Measurements from ENCODE around the gene CMTM1. TPM values are rescaled to one million over a fixed set of nuclear protein-coding genes. Genes with fewer than 3 reads are reported as not detected.

CMTM1 gene
- total and polyA plus RNA-seq, 2 donors (not counting 3 experiments of a cell fraction or from before 2014, with no cell fraction given): 3.0 to 12.3 TPM

GRCh38 chr16:66521951-66522771 is 44.1 kb upstream of the CMTM1 start:
- intact Hi-C loops (cut with micrococcal nuclease): no loop called here
- H3K4me1 ChIP-seq (ENCODE audit: control insufficient read depth, extremely low read depth, insufficient read depth, low read length): peaks cover 72% of the 10 kb centered on the region
- dilution Hi-C loops (cut with MboI; ENCODE audit: extremely low pct_ligation_motif_present, low sequenced_read_pairs): no loop called here
- peak overlapping the region; percentile 7 for H2AFZ ChIP-seq (ENCODE audit: low read depth, low read length)
- ChIA-PET CTCF (interaction anchor here (0.6 to 2.3 kb wide), 12 partner anchors 9 to 115 kb away, joined by 3 to 10 read pairs (median 6); partner anchors contain the start of genes CKLF and CMTM3), POLR2A (no interaction called here)
- H3K27me3 ChIP-seq (ENCODE audit: control insufficient read depth in 2 of 2, insufficient read depth in 2 of 2, low read length in 2 of 2): no peaks in the 10 kb centered on the region
- H3K9me3 ChIP-seq (replicated peaks; ENCODE audit: control insufficient read depth, insufficient read depth, low read length): no peaks in the 10 kb centered on the region
- DNase-seq (ENCODE audit: low read depth, low spot score) (peak; percentile 81), FAIRE-seq (peak; percentile 83)
- H3K36me3 ChIP-seq (ENCODE audit: control insufficient read depth in 2 of 2, extremely low read depth in 1 of 2, insufficient read depth in 2 of 2, low read length in 2 of 2): no peaks in the 10 kb centered on the region
- no peaks in the 10 kb centered on the region for H3K9me1 ChIP-seq (replicated peaks; ENCODE audit: control insufficient read depth, extremely low read depth, insufficient read depth, low read length)
- no peak overlapping the region for H3K4me3 ChIP-seq (replicated peaks in 1 of 3; ENCODE audit: insufficient read depth in 1 of 3, low read depth in 1 of 3, low read length in 3 of 3)
- TF ChIP-seq GATA2 (IDR thresholded peaks at IDR 0.05; ENCODE audit: insufficient read depth, insufficient read length, low read depth, low read length) (no peak), EZH2 (IDR thresholded peaks at IDR 0.05; ENCODE audit: borderline replicate concordance, low read depth, low read length, severe bottlenecking) (no peak)
- H3K27ac ChIP-seq (ENCODE audit: insufficient read depth, low read depth, low read length): peak overlapping the region; percentile 62
- no TSS peak for BruUV-seq (replicated peaks)
- H3K9ac ChIP-seq (replicated peaks; ENCODE audit: extremely low read depth, insufficient read depth, low read length): no peak overlapping the region
- no peaks in the 10 kb centered on the region for H3K79me2 ChIP-seq (ENCODE audit: control insufficient read depth, insufficient read depth, low read length)
- no peaks in the 10 kb centered on the region for H4K20me1 ChIP-seq (replicated peaks; ENCODE audit: control insufficient read depth, extremely low read depth, insufficient read depth, low read length)
- peak overlapping the region; percentile 56 for H3K4me2 ChIP-seq (ENCODE audit: insufficient read depth, low read length)

GRCh38 chr16:66522816-66523590 is 43.2 kb upstream of the CMTM1 start:
- Histone ChIP-seq H3K9me3 (replicated peaks; ENCODE audit: control insufficient read depth, insufficient read depth, low read length) (no peaks in the 10 kb centered on the region), H3K4me3 (replicated peaks in 1 of 3; ENCODE audit: insufficient read depth in 1 of 3, low read depth in 1 of 3, low read length in 3 of 3) (no peak overlapping the region), H3K4me2 (ENCODE audit: insufficient read depth, low read length) (no peak overlapping the region), H3K27me3 (ENCODE audit: control insufficient read depth in 2 of 2, insufficient read depth in 2 of 2, low read length in 2 of 2) (no peaks in the 10 kb centered on the region), H3K9me1 (replicated peaks; ENCODE audit: control insufficient read depth, extremely low read depth, insufficient read depth, low read length) (no peaks in the 10 kb centered on the region), H2AFZ (ENCODE audit: low read depth, low read length) (no peak overlapping the region), H3K36me3 (ENCODE audit: control insufficient read depth in 2 of 2, extremely low read depth in 1 of 2, insufficient read depth in 2 of 2, low read length in 2 of 2) (peaks cover 0 to 2% of the 10 kb centered on the region in 2 experiments), H3K79me2 (ENCODE audit: control insufficient read depth, insufficient read depth, low read length) (no peaks in the 10 kb centered on the region), H4K20me1 (replicated peaks; ENCODE audit: control insufficient read depth, extremely low read depth, insufficient read depth, low read length) (no peaks in the 10 kb centered on the region), H3K9ac (replicated peaks; ENCODE audit: extremely low read depth, insufficient read depth, low read length) (no peak overlapping the region), H3K4me1 (ENCODE audit: control insufficient read depth, extremely low read depth, insufficient read depth, low read length) (peaks cover 64% of the 10 kb centered on the region), H3K27ac (ENCODE audit: insufficient read depth, low read depth, low read length) (no peak overlapping the region)
- no TSS peak for BruUV-seq (replicated peaks)
- ChIA-PET POLR2A (no interaction called here), CTCF (interaction anchor here (1.0 to 1.9 kb wide), 7 partner anchors 10 to 116 kb away, joined by 3 to 8 read pairs (median 4); no protein-coding TSS in a partner anchor)
- dilution Hi-C loops (cut with MboI; ENCODE audit: extremely low pct_ligation_motif_present, low sequenced_read_pairs): no loop called here
- intact Hi-C loops (cut with micrococcal nuclease): no loop called here
- no peak for TF ChIP-seq POLR2A (IDR thresholded peaks at IDR 0.05; ENCODE audit: low read depth, low read length)
- TF ChIP-seq GATA2 (IDR thresholded peaks at IDR 0.05; ENCODE audit: insufficient read depth, insufficient read length, low read depth, low read length): no peak
- DNase-seq (ENCODE audit: low read depth, low spot score): no peak
- no peak for FAIRE-seq

Data from endothelial cell of umbilical vein (primary cell).